ENCODE data around the gene ZNF492. TPM values are rescaled to one million over a fixed set of nuclear protein-coding genes. Genes with fewer than 3 reads are reported as not detected.

The ZNF492 gene
- polyA plus RNA-seq, 1 of the 3 experiments (the other 2 are of a cell fraction): 0.28 TPM

DNA sequence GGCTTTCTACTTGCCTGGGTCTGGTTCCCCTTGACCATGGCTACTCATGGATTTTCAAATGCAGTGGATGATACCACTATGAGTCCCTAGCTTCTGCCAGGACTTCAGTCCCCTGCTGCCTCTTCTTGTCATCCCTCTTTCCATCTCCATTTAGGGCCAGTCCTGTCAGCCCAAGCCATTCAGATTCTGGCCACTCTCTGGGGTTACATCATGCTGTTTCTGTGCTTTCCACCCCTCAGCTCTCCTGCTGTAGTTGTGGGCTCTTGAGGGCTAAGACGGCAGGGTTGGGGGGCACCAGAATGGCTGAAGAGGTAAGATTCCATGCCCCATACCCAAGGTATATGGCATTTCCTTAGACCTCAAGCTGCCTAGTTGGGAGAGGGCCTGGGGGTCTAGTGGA, 13.2 kb upstream of the ZNF492 start:
- ChIA-PET CTCF (interaction anchor here (0.6 kb wide), 1 partner anchor 841 kb away, joined by 3 read pairs; no protein-coding TSS in a partner anchor), POLR2A (no interaction called here)
- Histone ChIP-seq H3K27me3 (ENCODE audit: insufficient read depth) (no peaks in the 10 kb centered on the region), H3K4me1 (ENCODE audit: control insufficient read depth in 1 of 2, insufficient read depth in 2 of 2, low read depth in 1 of 2, low read length in 1 of 2) (no peaks in the 10 kb centered on the region; a peak in 1 of 4 replicates), H2AFZ (ENCODE audit: low read depth) (no peak overlapping the region), H4K20me1 (ENCODE audit: insufficient read depth) (no peaks in the 10 kb centered on the region), H3F3A (replicated peaks; ENCODE audit: insufficient read depth) (no peaks in the 10 kb centered on the region), H3K9me3 (no peaks in the 10 kb centered on the region), H3K79me2 (ENCODE audit: insufficient read depth) (no peaks in the 10 kb centered on the region), H3K36me3 (replicated peaks in 1 of 2; ENCODE audit: control insufficient read depth in 1 of 2, insufficient read depth in 2 of 2, low read length in 1 of 2) (no peaks in the 10 kb centered on the region), H3K27ac (ENCODE audit: low read depth in 2 of 2, low read length in 1 of 2) (no peak overlapping the region), H3K4me3 (ENCODE audit: low read depth in 2 of 2, low read length in 1 of 2) (no peak overlapping the region), H3K9ac (no peak overlapping the region), H3K9me2 (no peaks in the 10 kb centered on the region), H3K4me2 (no peak overlapping the region)
- no peak for DNase-seq
- TF ChIP-seq EZH2phosphoT487 (IDR thresholded peaks at IDR 0.05; ENCODE audit: borderline replicate concordance, low read depth) (no peak), TEAD4 (IDR thresholded peaks at IDR 0.05; ENCODE audit: borderline replicate concordance, insufficient read depth) (no peak), FOXM1 (IDR thresholded peaks at IDR 0.05; ENCODE audit: low read depth) (no peak), ELF1 (IDR thresholded peaks at IDR 0.05) (no peak), GABPA (IDR thresholded peaks at IDR 0.05; ENCODE audit: low read depth) (no peak), SIN3A (IDR thresholded peaks at IDR 0.05; ENCODE audit: borderline replicate concordance, low read depth, low read length) (no peak), SMC3 (IDR thresholded peaks at IDR 0.05; ENCODE audit: low read depth, low read length) (no peak), POLR2AphosphoS5 (IDR thresholded peaks at IDR 0.05; ENCODE audit: low read depth, low read length) (no peak), MEF2A (IDR thresholded peaks at IDR 0.05; ENCODE audit: borderline replicate concordance, low read depth) (no peak)
- TF ChIP-seq, protein P1, sequence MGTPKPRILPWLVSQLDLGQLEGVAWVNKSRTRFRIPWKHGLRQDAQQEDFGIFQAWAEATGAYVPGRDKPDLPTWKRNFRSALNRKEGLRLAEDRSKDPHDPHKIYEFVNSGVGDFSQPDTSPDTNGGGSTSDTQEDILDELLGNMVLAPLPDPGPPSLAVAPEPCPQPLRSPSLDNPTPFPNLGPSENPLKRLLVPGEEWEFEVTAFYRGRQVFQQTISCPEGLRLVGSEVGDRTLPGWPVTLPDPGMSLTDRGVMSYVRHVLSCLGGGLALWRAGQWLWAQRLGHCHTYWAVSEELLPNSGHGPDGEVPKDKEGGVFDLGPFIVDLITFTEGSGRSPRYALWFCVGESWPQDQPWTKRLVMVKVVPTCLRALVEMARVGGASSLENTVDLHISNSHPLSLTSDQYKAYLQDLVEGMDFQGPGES (IDR thresholded peaks at IDR 0.05; ENCODE audit: low read depth, low read length): no peak
- TF ChIP-seq, protein P2, sequence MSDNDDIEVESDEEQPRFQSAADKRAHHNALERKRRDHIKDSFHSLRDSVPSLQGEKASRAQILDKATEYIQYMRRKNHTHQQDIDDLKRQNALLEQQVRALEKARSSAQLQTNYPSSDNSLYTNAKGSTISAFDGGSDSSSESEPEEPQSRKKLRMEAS (IDR thresholded peaks at IDR 0.05; ENCODE audit: low read depth): no peak
- WGBS (ENCODE audit: low lambda C conversion rate): 0% methylated on average over 1 of the region's 1 CpG

DNA sequence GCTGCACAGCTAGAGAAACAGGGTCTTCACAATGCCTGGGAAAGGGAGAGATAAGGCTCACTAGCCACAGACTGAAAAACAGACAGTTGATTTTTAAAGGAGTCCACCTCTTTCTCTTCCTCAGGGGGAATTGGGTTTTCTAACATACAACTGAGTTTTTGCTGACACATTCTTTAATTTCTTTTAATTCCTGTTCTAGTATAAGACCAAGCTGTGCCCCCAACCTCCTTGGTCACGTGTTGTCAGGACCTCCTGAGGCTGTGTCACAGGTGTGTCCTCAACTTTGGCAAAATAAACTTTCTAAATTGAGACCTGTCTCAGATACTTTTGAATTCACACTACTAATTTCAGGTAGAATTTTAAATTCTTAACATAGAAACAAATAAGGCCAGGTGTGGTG, 12.1 kb upstream of the ZNF492 start:
- Histone ChIP-seq H3K9me2 (no peaks in the 10 kb centered on the region), H3K4me2 (no peak overlapping the region), H3K4me3 (ENCODE audit: low read depth in 2 of 2, low read length in 1 of 2) (no peak overlapping the region), H3K27ac (ENCODE audit: low read depth in 2 of 2, low read length in 1 of 2) (no peak overlapping the region), H4K20me1 (ENCODE audit: insufficient read depth) (no peaks in the 10 kb centered on the region), H3K9ac (no peak overlapping the region), H3K9me3 (no peaks in the 10 kb centered on the region), H3K36me3 (replicated peaks in 1 of 2; ENCODE audit: control insufficient read depth in 1 of 2, insufficient read depth in 2 of 2, low read length in 1 of 2) (no peaks in the 10 kb centered on the region), H3K4me1 (ENCODE audit: control insufficient read depth in 1 of 2, insufficient read depth in 2 of 2, low read depth in 1 of 2, low read length in 1 of 2) (no peaks in the 10 kb centered on the region; a peak in 1 of 4 replicates), H3F3A (replicated peaks; ENCODE audit: insufficient read depth) (no peaks in the 10 kb centered on the region), H2AFZ (ENCODE audit: low read depth) (no peak overlapping the region), H3K27me3 (ENCODE audit: insufficient read depth) (no peaks in the 10 kb centered on the region), H3K79me2 (ENCODE audit: insufficient read depth) (no peaks in the 10 kb centered on the region)
- 4% methylated on average over 1 of the region's 1 CpG for WGBS (ENCODE audit: low lambda C conversion rate)
- ChIA-PET POLR2A (no interaction called here), CTCF (no interaction called here)
- no peak for DNase-seq
- TF ChIP-seq RAD21 (IDR thresholded peaks at IDR 0.05; ENCODE audit: low read length) (no peak), NRF1 (IDR thresholded peaks at IDR 0.05; ENCODE audit: low read depth, low read length) (no peak), TAF1 (IDR thresholded peaks at IDR 0.05; ENCODE audit: borderline replicate concordance, low read depth, low read length) (no peak), RCOR1 (IDR thresholded peaks at IDR 0.05; ENCODE audit: low read length) (no peak), TCF12 (IDR thresholded peaks at IDR 0.05) (no peak), MXI1 (IDR thresholded peaks at IDR 0.05; ENCODE audit: low read depth, low read length) (no peak), NFIC (IDR thresholded peaks at IDR 0.05; ENCODE audit: borderline replicate concordance) (no peak), REST (IDR thresholded peaks at IDR 0.05; ENCODE audit: low read depth, low read length) (no peak)
- TF ChIP-seq, protein P3, sequence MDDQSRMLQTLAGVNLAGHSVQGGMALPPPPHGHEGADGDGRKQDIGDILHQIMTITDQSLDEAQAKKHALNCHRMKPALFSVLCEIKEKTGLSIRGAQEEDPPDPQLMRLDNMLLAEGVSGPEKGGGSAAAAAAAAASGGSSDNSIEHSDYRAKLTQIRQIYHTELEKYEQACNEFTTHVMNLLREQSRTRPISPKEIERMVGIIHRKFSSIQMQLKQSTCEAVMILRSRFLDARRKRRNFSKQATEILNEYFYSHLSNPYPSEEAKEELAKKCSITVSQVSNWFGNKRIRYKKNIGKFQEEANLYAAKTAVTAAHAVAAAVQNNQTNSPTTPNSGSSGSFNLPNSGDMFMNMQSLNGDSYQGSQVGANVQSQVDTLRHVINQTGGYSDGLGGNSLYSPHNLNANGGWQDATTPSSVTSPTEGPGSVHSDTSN (IDR thresholded peaks at IDR 0.05): no peak
- TF ChIP-seq, protein P1 (IDR thresholded peaks at IDR 0.05; ENCODE audit: low read depth, low read length): no peak
- TF ChIP-seq, protein P4, sequence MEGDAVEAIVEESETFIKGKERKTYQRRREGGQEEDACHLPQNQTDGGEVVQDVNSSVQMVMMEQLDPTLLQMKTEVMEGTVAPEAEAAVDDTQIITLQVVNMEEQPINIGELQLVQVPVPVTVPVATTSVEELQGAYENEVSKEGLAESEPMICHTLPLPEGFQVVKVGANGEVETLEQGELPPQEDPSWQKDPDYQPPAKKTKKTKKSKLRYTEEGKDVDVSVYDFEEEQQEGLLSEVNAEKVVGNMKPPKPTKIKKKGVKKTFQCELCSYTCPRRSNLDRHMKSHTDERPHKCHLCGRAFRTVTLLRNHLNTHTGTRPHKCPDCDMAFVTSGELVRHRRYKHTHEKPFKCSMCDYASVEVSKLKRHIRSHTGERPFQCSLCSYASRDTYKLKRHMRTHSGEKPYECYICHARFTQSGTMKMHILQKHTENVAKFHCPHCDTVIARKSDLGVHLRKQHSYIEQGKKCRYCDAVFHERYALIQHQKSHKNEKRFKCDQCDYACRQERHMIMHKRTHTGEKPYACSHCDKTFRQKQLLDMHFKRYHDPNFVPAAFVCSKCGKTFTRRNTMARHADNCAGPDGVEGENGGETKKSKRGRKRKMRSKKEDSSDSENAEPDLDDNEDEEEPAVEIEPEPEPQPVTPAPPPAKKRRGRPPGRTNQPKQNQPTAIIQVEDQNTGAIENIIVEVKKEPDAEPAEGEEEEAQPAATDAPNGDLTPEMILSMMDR (IDR thresholded peaks at IDR 0.05): no peak
